K562 (cell line): Measurements from ENCODE around the gene COL15A1. TPM values are rescaled to one million over a fixed set of nuclear protein-coding genes. Genes with fewer than 3 reads are reported as not detected.

Experiments
- ATAC-seq: fragments of 200-7000 bp; cut with Tn5 transposase; 3 replicates; pipeline ENCODE4 v1.9.1; 2020; ENCODE audit warnings: moderate library complexity
- BruUV-seq: library from RNA; stranded (reverse); fragments of 400-500 nt; replicated peaks from 2 replicates; lab custom pipeline; 2021; lab: Mats Ljungman, UMichigan
- CTCF ChIA-PET: fragments of 300-600 bp; formaldehyde crosslinking; extraction: SDS; loops from one replicate; lab custom pipeline; 2021; ENCODE audit warnings: low intra/inter-chr PET ratio; lab: Yijun Ruan, JAX
- POLR2A ChIA-PET: fragments of 300-600, 350-650 bp; sonication (Branson Sonifier 250); formaldehyde crosslinking; extraction: SDS; loops from one replicate; lab custom pipeline; 2021; ENCODE audit warnings: antibody characterized with exemption, inconsistent platforms; lab: Yijun Ruan, JAX
- DNase-seq, 4 experiments: peaks; one replicate each; pipeline versions ENCODE4 v3.0.0 to v3.0.0-alpha.2; 2011 to 2018; ENCODE audit warnings: low spot score in 3 of 4, mixed read lengths in 3 of 4; ENCODE audit errors: extremely low read depth in 1 of 4
- FAIRE-seq: peaks from 2 replicates; lab custom pipeline; 2011; peaks lifted over from hg19 to GRCh38; lab: Jason Lieb, UNC
- H2AFZ ChIP-seq: 2 replicates; pipeline ENCODE4 v1.6.0; 2011; ENCODE audit warnings: low read depth, low read length, control low read depth, inconsistent platforms
- H3K27ac ChIP-seq: fragments of 200-600 bp; 3 replicates; pipeline ENCODE4 v1.8.0; 2011; ENCODE audit warnings: low read depth, mild to moderate bottlenecking, control low read depth, inconsistent platforms, low read length, moderate library complexity, mixed read lengths; ENCODE audit errors: extremely low read depth
- H3K27me3 ChIP-seq, 2 experiments: fragments of 300-600 bp in 1 of 2; 2 replicates in 1 of 2; 3 replicates in 1 of 2; pipeline versions ENCODE4 v1.6.0 to v1.8.0; 2011; ENCODE audit warnings: inconsistent platforms in 2 of 2, low read length in 2 of 2, mild to moderate bottlenecking in 1 of 2, mixed read lengths in 1 of 2, moderate library complexity in 1 of 2; ENCODE audit not compliant: control insufficient read depth in 2 of 2, insufficient read depth in 2 of 2
- H3K36me3 ChIP-seq: fragments of 300-600 bp; 3 replicates; pipeline ENCODE4 v1.8.0; 2011; ENCODE audit warnings: mild to moderate bottlenecking, low read length, inconsistent platforms; ENCODE audit not compliant: control insufficient read depth, insufficient read depth
- H3K4me1 ChIP-seq, 2 experiments: fragments of 200-600 bp in 1 of 2; replicated peaks in 1 of 2; 2 replicates in 1 of 2; 3 replicates in 1 of 2; pipeline versions ENCODE4 v1.5.1 to v1.8.0; 2011; ENCODE audit warnings: inconsistent platforms in 2 of 2, low read length in 2 of 2, mild to moderate bottlenecking in 1 of 2, mixed read lengths in 1 of 2, moderate library complexity in 1 of 2; ENCODE audit not compliant: control insufficient read depth in 2 of 2, insufficient read depth in 2 of 2
- H3K4me2 ChIP-seq: 2 replicates; pipeline ENCODE4 v1.6.1; 2011; ENCODE audit warnings: low read length, control low read depth, inconsistent platforms, mixed read lengths; ENCODE audit not compliant: insufficient read depth
- H3K4me3 ChIP-seq: fragments of 200-600 bp; sonication (generic), shearing (Covaris generic); 2 replicates; pipeline ENCODE4 v1.5.1; 2016; ENCODE audit warnings: control low read depth, inconsistent platforms
- H3K79me2 ChIP-seq: fragments of 200-600 bp; 3 replicates; pipeline ENCODE4 v1.8.0; 2011; ENCODE audit warnings: low read length, inconsistent platforms; ENCODE audit not compliant: control insufficient read depth, insufficient read depth
- H3K9ac ChIP-seq, 2 experiments: 2 replicates each; pipeline versions ENCODE4 v1.6.0 to v1.6.1; 2011; ENCODE audit warnings: low read depth in 2 of 2, low read length in 2 of 2, control low read depth in 1 of 2, inconsistent platforms in 1 of 2, mild to moderate bottlenecking in 1 of 2, mixed read lengths in 1 of 2; ENCODE audit not compliant: insufficient read depth in 1 of 2
- H3K9me1 ChIP-seq: one replicate; pipeline ENCODE4 v1.6.0; 2011; ENCODE audit warnings: inconsistent platforms, mild to moderate bottlenecking, low read length, moderate library complexity; ENCODE audit not compliant: control insufficient read depth, insufficient read depth
- H3K9me3 ChIP-seq: replicated peaks from 2 replicates; pipeline ENCODE4 v1.5.1; 2011; ENCODE audit warnings: low read depth, low read length, inconsistent platforms; ENCODE audit not compliant: control insufficient read depth, insufficient read depth
- H4K20me1 ChIP-seq: replicated peaks from 2 replicates; pipeline ENCODE4 v1.6.1; 2011; ENCODE audit warnings: low read length, inconsistent platforms, mixed read lengths; ENCODE audit not compliant: control insufficient read depth, insufficient read depth
- CHAMP1 ChIP-seq: fragments of 450-650 bp; IDR thresholded peaks from 2 replicates; pipeline ENCODE4 v1.6.1; 2016; ENCODE audit warnings: mild to moderate bottlenecking
- CTBP1 ChIP-seq: fragments of 450-650 bp; IDR thresholded peaks from 2 replicates; pipeline ENCODE4 v1.6.1; 2016; ENCODE audit warnings: borderline replicate concordance
- ELF4 ChIP-seq: fragments of 450-650 bp; formaldehyde crosslinking; IDR thresholded peaks from 2 replicates; pipeline ENCODE4 v1.4.0; 2022; ENCODE audit warnings: missing genetic modification characterization
- HDAC8 ChIP-seq: fragments of 450-650 bp; IDR thresholded peaks from 2 replicates; pipeline ENCODE4 v1.6.1; 2016; ENCODE audit warnings: mild to moderate bottlenecking, missing genetic modification characterization, moderate library complexity, missing compliant biosample characterization
- HINFP ChIP-seq: fragments of 450-650 bp; conservative IDR thresholded peaks from 2 replicates; pipeline ENCODE4 v1.6.1; 2016; ENCODE audit warnings: missing genetic modification characterization, low read depth, mild to moderate bottlenecking, control low read depth, missing compliant biosample characterization
- LCOR ChIP-seq: sonication (generic); formaldehyde crosslinking; IDR thresholded peaks from 2 replicates; pipeline ENCODE4 v1.8.0; 2022; ENCODE audit warnings: mild to moderate bottlenecking, missing genetic modification reagents
- MBD2 ChIP-seq: sonication (generic); IDR thresholded peaks from 2 replicates; pipeline ENCODE4 v1.6.1; 2016; ENCODE audit warnings: low read depth, borderline replicate concordance
- NEUROD1 ChIP-seq: fragments of 150-350 bp; IDR thresholded peaks from 2 replicates; pipeline ENCODE4 v1.6.1; 2014; ENCODE audit warnings: borderline replicate concordance, low read length, low read depth; ENCODE audit not compliant: partially characterized antibody
- NUFIP1 ChIP-seq: fragments of 450-650 bp; IDR thresholded peaks from 2 replicates; pipeline ENCODE4 v1.6.1; 2018; ENCODE audit not compliant: partially characterized antibody
- POLR2H ChIP-seq: IDR thresholded peaks from 2 replicates; pipeline ENCODE4 v1.6.1; 2016; ENCODE audit warnings: missing genetic modification characterization, low read depth, mild to moderate bottlenecking, control low read depth, missing compliant biosample characterization, moderate library complexity
- PURB ChIP-seq: sonication (generic); formaldehyde crosslinking; IDR thresholded peaks from 2 replicates; pipeline ENCODE4 v1.9.0; 2021; ENCODE audit warnings: low read depth, mild to moderate bottlenecking, missing genetic modification reagents
- RUNX1 ChIP-seq: sonication (generic); IDR thresholded peaks from 2 replicates; pipeline ENCODE4 v1.6.1; 2016; ENCODE audit warnings: antibody characterized with exemption, low read depth
- TRIM28 ChIP-seq: fragments of 450-650 bp; IDR thresholded peaks from 2 replicates; pipeline ENCODE4 v1.6.1; 2017
- TSHZ1 ChIP-seq: fragments of 250-450 bp; sonication (Bioruptor Pico); IDR thresholded peaks from 2 replicates; pipeline ENCODE4 v1.4.0; 2020; ENCODE audit warnings: mild to moderate bottlenecking, moderate library complexity
- ZNF324 ChIP-seq: fragments of 250-450 bp; sonication (Bioruptor Pico); IDR thresholded peaks from 2 replicates; pipeline ENCODE4 v1.4.0; 2020; ENCODE audit warnings: mild to moderate bottlenecking
- ZNF717 ChIP-seq: fragments of 250-450 bp; sonication (Bioruptor Pico); IDR thresholded peaks from 2 replicates; pipeline ENCODE4 v1.5.0; 2021
- WGBS: fragments of 100-300 bp; shearing (Covaris generic); methylation state at CpG from one replicate; pipeline ENCODE4 v1.1.6; 2016; ENCODE audit warnings: low coverage, mixed read lengths; ENCODE audit not compliant: insufficient coverage; ENCODE audit errors: missing lambda C conversion rate; 5-methylcytosine and 5-hydroxymethylcytosine counted together
- in situ Hi-C: fragments of 300-500 bp; cut with MboI; formaldehyde crosslinking; loops from 4 replicates; pipeline ENCODE4 v1.15.0; 2018; ENCODE audit warnings: inconsistent platforms, mixed read lengths
- intact Hi-C: fragments of 100-400 bp; cut with micrococcal nuclease; formaldehyde crosslinking; loops from 2 replicates; pipeline ENCODE4 v1.14.2; 2022
- polyA plus RNA-seq, 8 experiments: library from polyadenylated mRNA; depleted of rRNA in 4 of 8; stranded (reverse) in 5 of 8; unstranded in 3 of 8; fragments of >200 nt; fragmentation: Nextera tagmentation in 2 of 8; fragmentation: Illumina TruSeq in 1 of 8; extraction: Ambion mirVana in 2 of 8; extraction: Trizol in 1 of 8; gene quantifications; 2 replicates each; pipeline versions ENCODE4 v1.2.1 to v1.2.3, GENCODE V29; 2011 to 2014; ENCODE audit warnings: inconsistent platforms in 1 of 8, missing spikeins in 1 of 8
- total RNA-seq, 7 experiments: library from RNA; depleted of rRNA in 6 of 7; stranded (reverse); fragments of >200 nt in 6 of 7; fragmentation: Illumina TruSeq in 2 of 7; extraction: Trizol in 2 of 7; gene quantifications; 2 replicates each; pipeline versions ENCODE4 v1.2.1 to v1.2.3, GENCODE V29; 2011 to 2021; ENCODE audit warnings: low replicate concordance in 1 of 7

COL15A1 gene
- total and polyA plus RNA-seq, 9 of the 15 experiments (the other 6 are each of a cell fraction or from before 2014, with no cell fraction given), result 0.46 to 5.1 (median 2.6) TPM

GRCh38 chr9:98954244-98954610 lies 10.5 kb downstream of the COL15A1 start (continued):
- TF ChIP-seq HINFP (tag), result no peak
- TF ChIP-seq CHAMP1, result no peak

- ATAC-seq, result no peak
- no peak for DNase-seq
- no peak overlapping the region for H2AFZ ChIP-seq
- no peaks in the 10 kb centered on the region for H3K27me3 ChIP-seq
- no peak overlapping the region for H3K27ac ChIP-seq
- H3K4me1 ChIP-seq, result no peaks in the 10 kb centered on the region
- H3K36me3 ChIP-seq, result no peaks in the 10 kb centered on the region
- H3K9me3 ChIP-seq, result no peaks in the 10 kb centered on the region
- BruUV-seq, result no TSS peak
- WGBS, result 38% methylated on average over 3 of the region's 3 CpGs
- H3K4me2 ChIP-seq, result no peak overlapping the region
- intact Hi-C loops (no loop called here), in situ Hi-C loops (no loop called here)
- no peaks in the 10 kb centered on the region for H3K79me2 ChIP-seq
- ChIA-PET POLR2A (interaction anchor here (0.7 kb wide), 1 partner anchor 11 kb away, joined by 3 read pairs; no protein-coding TSS in a partner anchor), CTCF (no interaction called here)
- no peaks in the 10 kb centered on the region for H4K20me1 ChIP-seq
- no peaks in the 10 kb centered on the region for H3K9me1 ChIP-seq
- H3K4me3 ChIP-seq, result no peak overlapping the region
- FAIRE-seq, result no peak
- no peak overlapping the region for H3K9ac ChIP-seq
- no peak for TF ChIP-seq PURB (CRISPR knock-in tag)
- no peak for TF ChIP-seq ZNF717 (CRISPR knock-in tag)
- TF ChIP-seq ELF4 (CRISPR knock-in tag), result no peak
- no peak for TF ChIP-seq NUFIP1
- no peak for TF ChIP-seq MBD2
- TF ChIP-seq CTBP1, result no peak
- TF ChIP-seq TSHZ1 (CRISPR knock-in tag), result no peak
- TF ChIP-seq HDAC8, result no peak
- no peak for TF ChIP-seq POLR2H (tag)
- TF ChIP-seq ZNF324 (CRISPR knock-in tag), result no peak
- TF ChIP-seq TRIM28, result no peak
- TF ChIP-seq NEUROD1, result no peak
- no peak for TF ChIP-seq RUNX1
- TF ChIP-seq LCOR, result no peak
Measured at GRCh38 chr9:98955259-98955658, 11.6 kb downstream of the COL15A1 start.
